CD4-positive, alpha-beta T cell treated with Interleukin-6 at 100 ng/mL for 8 hours (primary cell): ENCODE data around the gene OR5K3.

Source experiments
- DNase-seq: peaks from one replicate; pipeline ENCODE4 v3.0.0-alpha.2; 2020; ENCODE audit warnings: mixed read lengths, low spot score

Gene OR5K3

DNA sequence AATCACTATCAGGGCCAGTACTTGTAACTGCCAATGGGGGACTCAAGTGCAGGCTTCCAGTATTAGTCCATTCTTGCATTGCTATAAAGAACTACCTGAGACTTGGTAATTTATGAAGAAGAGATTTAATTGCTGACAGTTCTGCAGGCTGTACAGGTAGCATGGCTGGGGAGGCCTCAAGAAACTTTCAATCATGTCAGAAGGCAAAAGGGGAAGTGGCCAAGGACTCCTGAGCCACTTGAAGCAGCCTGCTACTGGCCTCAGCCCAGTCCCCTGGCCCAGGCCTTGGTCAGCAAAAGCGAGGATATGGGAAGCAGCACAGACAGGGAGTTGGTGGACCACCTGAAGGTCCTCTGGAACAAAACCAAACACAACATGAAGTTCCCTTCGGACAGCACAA lies 43.3 kb downstream of the OR5K3 start:
- no peak for DNase-seq

DNA sequence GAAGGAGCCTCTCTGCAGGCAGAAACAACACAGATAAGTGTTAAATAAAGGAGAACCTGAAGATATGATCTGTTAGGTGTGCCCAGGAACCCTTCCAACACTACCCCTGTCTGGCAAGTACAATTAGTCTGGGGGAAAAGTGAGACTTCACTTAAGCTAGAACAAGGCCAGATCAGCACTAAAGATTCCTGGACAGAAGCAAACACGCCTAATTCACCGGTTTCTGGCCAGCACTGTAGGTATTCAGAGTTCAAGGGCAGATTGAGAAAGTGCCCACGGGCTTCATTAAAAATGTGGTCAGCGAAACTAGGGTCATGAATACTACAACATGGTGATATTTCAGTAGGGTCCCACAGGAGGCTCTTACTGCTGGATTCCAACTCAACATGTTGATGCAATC lies 43.9 kb downstream of the OR5K3 start:
- no peak for DNase-seq

DNA sequence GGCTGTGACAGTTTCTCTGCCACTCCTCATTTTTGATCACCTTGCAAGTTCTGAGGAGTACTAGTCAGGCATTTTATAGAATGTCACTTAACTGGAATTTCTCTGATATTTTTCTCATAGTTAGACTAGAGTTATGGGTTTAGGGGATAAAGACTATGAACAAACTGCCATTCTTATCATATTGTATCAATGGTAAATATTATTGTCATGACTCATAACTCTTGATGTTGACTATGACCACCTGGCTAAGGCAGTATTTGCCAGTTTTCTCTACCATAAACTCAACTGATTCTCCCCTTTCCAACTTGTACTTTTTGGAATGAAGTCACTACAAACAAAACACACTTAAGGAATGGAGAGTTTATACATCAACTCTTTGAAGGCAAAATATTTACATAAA lies 49.8 kb downstream of the OR5K3 start:
- DNase-seq = no peak
